GM18858 (cell line): ENCODE measurements around the gene MTHFD2L.

Source experiments
- ATAC-seq: cut with Tn5 transposase; IDR thresholded peaks from one replicate; pipeline ENCODE4 v1.9.1; 2021; ENCODE audit not compliant: unreplicated experiment

MTHFD2L gene

DNA sequence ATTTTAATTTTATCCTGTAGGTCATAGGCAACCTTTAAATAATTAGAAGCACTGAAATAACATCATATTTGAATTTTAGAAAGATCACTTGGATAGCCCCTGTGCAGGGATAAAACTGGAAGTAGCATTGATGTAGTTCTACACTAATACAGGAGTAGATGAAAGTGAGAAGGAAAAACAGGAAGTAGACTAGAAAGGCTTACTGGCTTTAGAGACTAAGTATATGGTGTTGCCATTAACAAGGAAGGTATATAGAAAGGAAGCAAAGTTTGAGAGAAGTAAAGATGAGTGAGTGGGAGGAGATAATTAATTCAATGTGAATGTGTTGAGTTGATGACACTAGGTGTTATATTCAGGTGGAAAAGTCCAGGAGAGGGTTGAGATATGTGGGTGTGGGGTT is 77.2 kb downstream of the MTHFD2L start:
- peak; percentile 78 for ATAC-seq

GRCh38 chr4:74237425-74237966 is 79.6 kb downstream of the MTHFD2L start:
- ATAC-seq = no peak

DNA sequence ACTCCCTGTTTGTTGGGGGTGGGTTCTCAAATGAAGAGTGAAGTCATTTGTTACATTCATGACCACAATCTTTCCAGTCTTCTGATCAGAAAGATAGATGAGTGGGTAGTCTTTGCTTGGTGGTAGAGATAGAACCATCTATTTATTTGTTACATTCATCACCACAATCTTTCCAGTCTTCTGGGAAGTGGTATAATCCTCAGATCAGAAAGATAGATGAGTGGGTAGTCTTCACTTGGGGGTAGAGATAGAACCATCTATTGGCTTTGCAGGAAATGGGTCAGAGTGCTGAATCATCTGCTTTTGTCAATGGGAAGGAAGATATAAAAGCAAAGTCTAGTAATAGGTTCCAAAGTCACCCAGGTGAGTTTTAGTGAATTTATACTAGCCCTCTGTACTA is 86.1 kb downstream of the MTHFD2L start:
- no peak for ATAC-seq

DNA sequence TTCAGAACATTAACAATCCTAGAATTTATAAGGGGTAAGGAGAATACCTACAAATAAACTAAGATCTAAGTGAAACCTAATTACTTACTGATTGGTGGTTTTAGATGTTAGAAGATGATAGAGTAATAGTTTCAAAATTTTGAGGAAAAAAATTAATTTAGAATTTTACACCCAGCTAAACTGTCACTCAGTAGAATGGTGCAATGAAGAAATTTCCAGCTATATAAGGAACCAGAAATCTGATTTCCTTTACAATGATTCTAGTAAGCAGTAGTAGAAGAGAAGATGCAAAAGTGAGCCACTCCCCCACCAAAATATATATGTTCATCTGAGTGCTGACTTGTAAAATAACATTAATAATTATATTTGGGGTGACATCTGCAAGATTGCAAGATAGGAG is 95.0 kb downstream of the MTHFD2L start:
- no peak for ATAC-seq

DNA sequence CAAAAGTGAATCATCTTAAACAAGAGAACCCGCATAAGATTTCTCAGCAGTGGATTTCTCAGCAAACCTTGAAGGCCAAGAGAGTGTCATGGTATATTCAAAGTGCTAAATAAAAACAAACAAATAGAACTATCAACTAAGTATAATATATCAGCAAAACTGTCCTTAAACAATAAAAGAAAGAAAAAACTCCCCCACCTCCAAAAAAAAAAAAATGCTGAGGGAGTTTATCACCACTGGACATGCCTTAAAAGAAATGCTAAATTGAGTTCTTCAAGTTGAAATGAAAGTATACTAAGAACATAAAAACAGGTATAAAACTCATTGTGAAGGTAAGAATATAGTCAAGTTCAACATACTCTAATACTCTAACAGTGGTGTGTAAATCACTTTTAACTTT is 96.5 kb downstream of the MTHFD2L start:
- ATAC-seq = no peak

DNA sequence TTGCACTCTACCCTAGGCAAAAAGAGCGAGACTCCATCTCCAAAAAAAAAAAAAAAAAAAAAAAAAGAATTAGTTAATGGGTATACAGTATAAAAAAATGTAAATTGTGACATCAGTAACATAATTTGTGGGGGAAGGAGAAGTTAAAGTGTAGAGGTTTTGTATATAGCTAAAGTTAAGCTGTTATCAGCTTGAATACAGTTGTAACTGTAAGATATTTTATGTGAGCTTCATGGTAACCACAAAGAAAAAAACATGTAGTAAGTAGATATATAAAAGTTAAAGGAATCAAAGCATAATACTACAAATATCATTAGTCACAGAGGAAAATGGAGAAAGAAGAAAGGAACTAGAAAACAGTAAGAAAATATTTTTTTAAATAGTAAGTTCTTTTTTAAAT is 97.2 kb downstream of the MTHFD2L start:
- no peak for ATAC-seq

DNA sequence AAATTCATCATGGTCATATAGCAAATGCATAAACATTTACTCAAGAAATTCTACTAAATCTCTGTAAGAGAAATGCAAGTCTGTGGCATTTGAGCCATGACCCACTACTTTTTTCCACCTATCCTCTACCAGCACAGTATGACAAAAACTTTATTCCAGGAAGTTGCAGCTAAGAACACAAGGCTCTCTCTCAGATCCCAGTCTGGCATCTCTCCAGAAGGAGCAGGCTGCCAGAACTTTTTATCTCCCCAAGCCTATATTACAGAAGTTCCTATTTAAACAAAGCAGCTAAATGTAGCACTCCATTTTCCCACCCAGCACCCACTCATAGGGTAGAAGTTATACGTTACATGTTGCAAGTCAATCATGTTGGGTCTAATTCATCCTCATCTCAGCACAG is 101.0 kb downstream of the MTHFD2L start:
- no peak for ATAC-seq

DNA sequence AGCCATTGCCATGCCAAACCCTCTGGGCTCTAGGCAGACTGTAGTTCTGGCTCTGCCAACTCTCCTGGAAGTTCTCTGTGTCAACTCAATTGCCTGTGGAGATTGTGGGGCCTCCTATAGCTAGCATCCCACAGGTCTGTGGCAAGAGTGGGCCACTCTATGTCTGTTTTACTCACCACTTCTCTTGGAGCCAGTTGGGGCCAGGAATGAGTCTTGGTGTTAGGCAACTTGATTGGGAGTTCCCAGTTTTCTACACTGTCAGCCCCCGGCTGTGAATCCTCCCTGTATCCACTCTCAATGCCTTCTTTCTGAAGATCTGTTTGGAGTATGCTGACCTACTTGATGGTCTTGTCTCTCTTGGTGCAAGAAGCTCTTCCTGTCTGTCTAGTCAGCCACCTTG is 102.1 kb downstream of the MTHFD2L start:
- no peak for ATAC-seq

DNA sequence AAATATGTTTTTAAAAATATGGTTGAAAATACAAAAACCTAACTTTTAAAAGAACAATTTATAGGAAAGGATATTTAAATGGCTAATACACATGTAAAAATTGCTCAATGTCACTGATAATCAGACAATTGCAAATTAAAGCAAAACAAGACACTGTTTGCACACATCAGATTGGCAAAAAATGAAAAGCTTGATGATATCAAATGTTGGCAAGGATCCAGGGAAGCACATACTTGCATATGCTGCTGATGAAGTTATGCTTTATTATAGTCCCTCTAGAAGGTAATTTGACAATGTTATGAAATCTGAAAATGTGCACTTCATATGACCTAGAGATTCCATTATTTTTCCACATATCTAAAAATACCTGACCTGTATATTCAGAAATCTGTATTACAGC is 104.6 kb downstream of the MTHFD2L start:
- ATAC-seq = no peak

DNA sequence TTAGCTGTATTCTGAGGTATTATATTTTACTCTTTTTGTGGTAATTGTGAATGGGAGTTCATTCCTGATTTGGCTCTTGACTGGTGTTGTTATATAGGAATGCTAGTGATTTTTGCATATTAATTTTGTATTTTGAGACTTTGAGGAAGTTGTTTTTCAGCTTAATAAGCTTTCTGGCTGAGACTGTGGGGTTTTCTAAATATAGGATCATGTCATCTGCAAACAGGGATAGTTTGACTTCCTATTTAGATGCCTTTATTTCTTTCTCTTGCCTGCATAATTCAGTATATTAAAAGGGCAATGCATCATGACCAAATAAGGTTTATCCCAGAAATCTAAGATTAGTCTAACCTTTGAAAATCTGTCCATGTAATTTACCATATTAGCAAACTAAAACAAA is 105.6 kb downstream of the MTHFD2L start:
- ATAC-seq = no peak

DNA sequence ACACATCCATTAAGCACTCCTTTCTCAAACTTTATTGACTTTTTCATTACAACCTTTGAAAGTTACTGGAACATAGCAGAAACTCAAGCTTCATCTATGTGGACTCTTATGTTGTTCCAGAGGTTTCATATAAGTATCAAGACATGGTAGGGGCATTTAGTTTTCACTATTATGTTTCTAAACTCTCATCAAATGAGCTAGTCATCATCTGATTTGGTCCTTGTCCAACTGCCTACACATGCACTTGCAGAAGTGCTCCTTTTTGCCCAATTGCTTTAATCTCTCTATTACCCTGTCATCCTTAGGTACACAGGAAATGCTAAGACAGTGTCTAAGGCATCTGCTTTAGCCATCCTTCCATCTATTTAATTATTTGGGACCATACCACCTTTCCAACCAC is 108.2 kb downstream of the MTHFD2L start:
- ATAC-seq = no peak

DNA sequence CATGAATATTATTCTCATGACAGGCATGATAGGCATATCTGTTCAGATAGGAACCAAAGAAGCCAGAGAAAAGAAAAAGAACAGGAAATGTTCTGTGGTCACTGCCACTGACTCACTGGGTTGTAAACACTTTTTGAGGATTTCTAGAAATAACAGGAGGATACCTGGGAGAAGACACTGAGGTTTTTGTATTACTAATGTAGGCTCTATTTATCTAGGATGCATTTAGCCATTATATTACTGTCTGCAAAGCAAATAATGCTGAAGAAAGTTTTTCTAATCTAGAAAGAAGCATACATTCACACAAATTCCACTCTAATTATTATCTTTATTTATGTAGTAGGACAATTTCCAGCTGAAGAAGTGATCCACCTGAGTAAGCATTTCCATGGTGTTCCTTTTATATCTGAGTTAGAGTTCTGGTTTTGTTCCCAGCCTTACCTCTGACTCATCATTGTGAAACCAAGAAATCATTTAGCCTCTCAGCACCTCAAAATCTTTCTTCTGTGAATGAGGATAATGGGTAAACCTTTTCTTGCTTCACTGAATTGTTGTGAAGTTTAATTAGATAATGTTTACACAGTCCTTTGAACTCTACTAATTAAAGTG is 110.2 kb downstream of the MTHFD2L start:
- ATAC-seq = no peak

DNA sequence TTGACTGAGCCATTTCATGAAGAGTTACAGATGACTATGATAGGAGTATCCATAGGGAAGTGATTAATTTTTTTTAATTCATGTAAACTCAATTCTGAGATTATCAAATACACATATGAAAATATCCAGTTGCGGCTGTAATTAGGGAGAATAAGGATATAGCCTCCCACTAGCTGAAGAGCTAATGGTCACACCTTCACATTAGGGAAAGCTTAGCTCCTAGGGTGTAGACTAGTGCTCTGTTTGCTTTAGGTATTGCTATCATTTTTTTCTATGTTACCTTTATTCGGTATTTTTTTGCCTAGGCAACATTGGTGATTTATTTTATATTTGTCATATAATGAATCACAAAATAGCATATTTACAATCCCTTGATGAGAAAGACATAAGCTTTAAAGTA is 110.7 kb downstream of the MTHFD2L start:
- no peak for ATAC-seq

GRCh38 chr4:74278490-74278889 is 120.6 kb downstream of the MTHFD2L start:
- ATAC-seq = no peak

GRCh38 chr4:74279716-74280115 is 121.8 kb downstream of the MTHFD2L start:
- ATAC-seq = no peak

GRCh38 chr4:74282926-74283325 is 125.0 kb downstream of the MTHFD2L start:
- ATAC-seq = no peak

GRCh38 chr4:74283614-74284013 is 125.7 kb downstream of the MTHFD2L start:
- no peak for ATAC-seq

DNA sequence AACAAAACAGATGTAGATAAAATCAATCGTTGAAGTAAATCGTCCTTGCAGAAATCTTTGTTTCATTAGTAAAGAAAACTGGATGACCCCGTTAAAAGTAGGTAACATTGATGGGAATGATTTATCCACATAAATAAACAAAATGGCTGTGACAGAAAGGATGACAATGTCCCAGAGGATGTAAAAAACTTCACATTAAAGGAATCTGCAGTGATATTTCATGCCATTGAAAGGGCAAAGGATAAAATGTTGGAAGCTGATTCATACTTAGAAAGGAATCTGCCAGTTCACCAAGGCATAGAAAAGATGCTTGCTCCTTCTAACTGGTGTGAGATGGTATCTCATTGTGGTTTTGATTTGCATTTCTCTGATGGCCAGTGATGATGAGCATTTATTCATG is 126.1 kb downstream of the MTHFD2L start:
- ATAC-seq = no peak

- no peak for ATAC-seq
Observed at GRCh38 chr4:74287164-74287563, 129.2 kb downstream of the MTHFD2L start.

DNA sequence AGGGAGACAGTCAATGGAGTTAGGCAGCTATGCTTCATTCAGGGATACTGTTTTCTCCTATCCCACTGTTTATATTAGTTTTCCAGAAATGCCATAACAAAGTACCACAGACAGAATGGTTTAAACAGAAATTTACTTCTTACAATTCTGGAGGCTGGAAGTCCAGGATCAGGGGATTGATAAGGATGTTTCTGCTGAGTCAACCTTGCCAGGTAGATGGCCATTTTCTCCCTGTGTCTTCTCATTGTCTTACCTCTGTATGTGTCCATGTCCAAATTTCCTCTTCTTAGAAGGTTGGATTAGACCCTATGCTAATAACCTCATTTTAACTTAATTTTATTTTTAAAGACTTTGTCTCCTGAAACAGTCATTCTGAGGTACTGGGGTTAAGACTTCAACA is 129.9 kb downstream of the MTHFD2L start:
- no peak for ATAC-seq

- ATAC-seq = no peak
Observed at GRCh38 chr4:74291471-74291870, 133.6 kb downstream of the MTHFD2L start.

GRCh38 chr4:74292111-74292870 is 134.4 kb downstream of the MTHFD2L start:
- no peak for ATAC-seq

DNA sequence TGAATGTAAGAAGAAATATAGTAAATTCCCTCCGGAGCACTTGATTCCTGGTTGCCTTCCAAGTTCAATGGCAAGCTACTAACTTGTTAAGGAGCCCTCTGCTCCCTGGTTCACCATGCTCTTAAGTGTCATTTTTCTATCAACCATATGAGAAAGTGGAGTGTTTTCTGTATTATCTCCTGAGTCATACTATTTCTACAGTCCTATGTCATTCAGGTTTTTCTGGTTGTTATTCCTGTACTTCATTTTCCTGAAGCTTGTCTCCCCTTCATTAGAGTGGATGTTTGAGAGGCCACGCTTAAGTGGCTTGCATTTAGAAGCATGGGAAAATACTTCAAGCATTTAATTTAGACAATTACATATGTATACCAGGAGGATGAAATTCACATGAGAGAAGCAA is 135.6 kb downstream of the MTHFD2L start:
- ATAC-seq = no peak
